HG03159 (cell line): Measurements from ENCODE around the gene TRIM66.
A peak's percentile ranks its signal among the peaks of the same experiment; 100 is the strongest.
"Not testable (repeated sequence)": the region's sequence is repeated elsewhere in the genome, so short reads cannot be mapped to it uniquely, and the experiment has no call there.

ENCODE experiments used
- ATAC-seq: cut with Tn5 transposase; IDR thresholded peaks from one replicate; pipeline ENCODE4 v1.9.1; 2021; ENCODE audit warnings: mild to moderate bottlenecking, moderate library complexity; ENCODE audit not compliant: unreplicated experiment

The TRIM66 gene

DNA sequence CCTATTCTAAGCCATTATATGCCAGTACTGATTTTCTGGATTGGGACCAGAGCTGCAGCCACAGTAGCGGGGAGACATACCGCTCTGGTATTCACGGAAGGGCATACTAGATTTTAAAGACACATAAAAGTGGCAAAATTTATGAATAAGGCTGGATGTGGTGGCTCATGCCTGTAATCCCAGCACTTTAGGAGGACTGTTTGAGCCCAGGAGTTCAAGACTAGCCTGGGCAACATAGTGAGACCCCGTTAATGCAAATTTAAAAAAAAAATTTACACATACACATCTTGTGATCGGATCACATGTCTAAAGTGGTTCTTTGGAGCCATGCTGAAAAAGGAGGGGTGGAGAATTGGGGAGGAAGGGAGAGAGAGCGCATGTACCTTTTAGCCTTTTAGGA, 9.1 kb upstream of the TRIM66 start:
- no peak for ATAC-seq

DNA sequence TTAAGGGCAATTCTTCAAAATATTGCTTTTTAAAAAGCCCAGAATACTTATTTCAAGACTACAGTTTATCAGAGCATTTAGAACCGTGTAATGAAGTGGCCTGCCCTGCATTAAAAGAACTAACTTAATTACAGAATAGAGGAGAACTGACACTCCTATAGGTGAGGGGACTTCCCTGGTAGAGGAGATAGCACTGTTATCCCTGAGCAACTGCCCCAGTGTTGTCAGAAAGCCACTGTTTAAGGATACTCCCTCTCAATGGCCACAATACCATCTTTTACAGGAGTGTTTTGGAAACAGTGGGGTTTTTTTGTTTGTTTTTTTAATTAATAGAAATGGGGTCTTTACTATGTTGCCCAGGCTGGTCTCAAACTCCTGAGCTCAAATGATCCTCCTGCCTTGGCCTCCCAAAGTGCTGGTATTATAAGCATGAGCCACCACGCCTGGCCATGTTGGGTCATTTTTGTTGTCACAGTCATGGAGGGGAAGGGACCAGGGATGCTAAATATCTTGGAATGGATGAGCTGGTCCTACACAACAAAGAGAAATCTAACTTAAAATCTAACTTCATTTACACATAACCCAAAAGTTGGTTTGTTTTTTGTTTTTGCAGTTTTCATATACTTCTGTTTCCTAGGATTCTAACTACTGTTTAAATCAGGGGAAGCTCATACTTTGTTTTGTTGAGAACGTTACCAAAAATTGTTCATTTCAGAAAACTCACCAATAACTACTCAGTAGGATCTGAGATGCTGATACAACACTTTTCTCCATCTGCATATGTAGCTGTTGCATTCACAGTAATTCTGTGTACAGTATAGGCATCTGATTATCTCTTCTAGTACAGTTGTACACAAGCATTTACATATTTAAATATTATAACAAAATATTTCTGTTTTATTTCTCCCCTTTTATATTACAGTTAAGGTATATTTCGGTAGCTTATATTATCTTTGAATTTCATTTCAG, 8.2 kb upstream of the TRIM66 start:
- no peak for ATAC-seq

DNA sequence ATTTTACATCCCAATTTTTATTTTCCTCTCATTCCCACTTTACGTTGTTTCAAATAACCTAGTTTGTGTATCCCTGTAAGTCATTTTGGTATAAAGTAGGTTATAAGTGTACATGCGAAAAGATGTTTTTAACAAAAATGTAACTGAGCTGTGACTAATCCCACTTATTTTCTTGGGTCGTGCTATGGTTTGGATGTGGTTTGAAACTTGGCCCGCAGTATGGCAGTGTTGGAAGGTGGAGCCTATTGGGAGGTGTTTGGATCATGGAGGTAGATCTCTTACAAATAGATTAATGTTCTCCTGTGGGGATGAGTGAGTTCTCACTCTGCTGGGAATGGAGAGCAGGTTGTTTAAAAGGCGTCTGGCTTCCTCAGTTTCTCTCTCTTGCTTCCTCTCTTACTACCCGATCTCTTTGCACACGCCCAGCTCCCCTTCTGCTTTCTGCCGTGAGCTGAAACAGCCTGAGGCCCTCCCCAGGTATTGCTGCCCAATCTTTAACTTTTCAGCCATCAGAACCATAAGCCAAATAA, 7.3 kb upstream of the TRIM66 start:
- ATAC-seq, result no peak

DNA sequence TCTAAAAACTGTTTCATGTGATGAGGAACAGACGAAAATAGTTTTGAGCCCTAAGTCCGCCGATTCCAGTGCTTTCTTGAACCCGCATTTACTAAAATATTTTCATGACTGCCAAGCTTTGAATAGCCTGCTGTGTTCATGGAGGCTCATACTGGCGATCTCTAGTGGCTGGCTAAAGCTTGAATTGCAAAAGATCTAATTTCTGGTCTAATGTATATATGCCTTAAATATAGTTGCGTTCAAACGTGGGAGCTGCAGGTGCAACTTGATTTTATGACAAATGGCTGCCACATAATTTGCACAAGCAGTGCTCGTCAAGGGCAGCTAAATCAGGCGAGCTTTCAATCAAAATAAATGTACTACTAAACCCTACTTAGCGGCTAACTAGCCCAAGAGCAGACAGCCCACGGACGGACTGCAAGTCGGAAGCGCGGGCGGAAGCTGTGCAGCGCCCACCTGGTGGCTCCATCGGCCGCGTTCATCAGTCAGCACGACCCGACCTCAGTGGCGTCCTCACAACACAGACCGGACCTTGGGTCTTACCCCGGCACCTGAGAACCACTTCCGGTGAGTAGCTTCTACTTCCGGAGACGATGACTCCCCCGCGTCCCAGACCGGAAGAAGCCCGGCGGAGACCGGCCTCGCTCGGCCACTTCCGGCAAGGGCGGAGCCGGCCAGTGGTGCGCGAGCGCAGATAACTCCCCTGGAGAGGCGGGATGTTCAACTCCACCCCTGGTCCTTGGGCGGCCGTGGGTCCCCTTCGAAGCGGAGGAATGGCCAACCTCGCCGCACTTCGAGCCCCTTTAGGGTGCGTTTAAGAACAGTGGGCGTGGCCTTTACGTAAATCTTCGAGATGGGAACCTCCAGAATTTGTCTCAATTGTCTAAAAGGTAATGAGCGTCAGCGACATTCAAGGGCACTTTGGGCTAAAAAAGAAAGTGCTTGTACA, 6.2 kb upstream of the TRIM66 start:
- ATAC-seq, result peak; percentile 94

DNA sequence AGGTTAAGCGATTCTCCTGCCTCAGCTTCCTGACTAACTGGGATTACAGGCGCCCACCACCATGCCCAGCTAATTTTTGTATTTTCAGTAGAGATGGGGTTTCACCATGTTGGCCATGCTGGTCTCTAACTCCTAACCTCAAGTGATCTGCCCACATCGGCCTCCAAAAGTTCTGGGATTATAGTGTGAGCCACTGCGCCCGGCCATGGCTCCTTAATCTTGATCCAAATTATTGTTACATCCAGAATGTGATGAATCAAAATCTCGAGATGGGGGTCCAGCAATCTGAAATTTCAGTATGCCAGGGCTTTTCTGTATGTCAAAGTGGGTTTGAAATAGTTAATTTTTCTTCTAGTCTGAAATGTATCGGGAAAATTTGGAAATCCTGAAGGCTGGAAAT, 3.9 kb upstream of the TRIM66 start:
- ATAC-seq, result no peak

DNA sequence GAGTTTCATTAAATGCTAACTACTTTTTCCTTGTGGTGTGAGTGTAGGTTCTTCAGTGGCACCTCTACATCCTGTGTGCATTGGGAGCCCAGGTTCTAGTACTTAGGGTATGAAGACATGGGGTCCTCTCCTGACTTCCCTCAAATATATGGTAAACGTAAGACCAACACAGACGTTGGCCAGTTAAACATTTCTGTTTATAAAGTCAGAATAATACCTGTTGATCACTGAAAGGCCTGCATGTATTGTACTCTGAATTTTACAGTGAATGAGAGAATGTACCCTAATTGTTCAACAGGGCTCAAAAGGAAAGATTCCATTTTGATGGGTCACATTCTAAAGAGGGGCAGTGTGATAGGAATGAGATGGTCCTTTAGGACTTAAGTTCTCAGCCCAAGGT, 3.4 kb upstream of the TRIM66 start:
- ATAC-seq, result no peak

DNA sequence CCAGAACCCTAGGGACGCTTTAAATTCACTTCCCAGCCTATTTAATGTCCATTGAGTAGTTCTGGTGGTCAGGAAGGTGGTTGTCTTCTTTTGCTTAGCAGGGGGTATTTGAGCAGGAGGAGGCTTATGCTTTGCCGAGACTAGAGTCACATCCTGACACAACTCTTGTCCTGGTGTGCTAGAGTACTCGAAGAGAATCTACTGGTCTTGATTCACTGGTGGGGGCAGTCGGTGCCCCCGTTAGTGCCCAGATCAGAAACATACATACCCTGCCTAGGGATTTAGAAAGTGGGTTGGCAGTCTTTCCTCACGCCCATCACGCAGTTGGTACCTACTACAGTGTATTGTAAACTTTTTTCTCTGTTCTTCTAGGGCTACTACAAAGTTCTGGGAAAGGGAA, 2.8 kb upstream of the TRIM66 start:
- ATAC-seq, result no peak

DNA sequence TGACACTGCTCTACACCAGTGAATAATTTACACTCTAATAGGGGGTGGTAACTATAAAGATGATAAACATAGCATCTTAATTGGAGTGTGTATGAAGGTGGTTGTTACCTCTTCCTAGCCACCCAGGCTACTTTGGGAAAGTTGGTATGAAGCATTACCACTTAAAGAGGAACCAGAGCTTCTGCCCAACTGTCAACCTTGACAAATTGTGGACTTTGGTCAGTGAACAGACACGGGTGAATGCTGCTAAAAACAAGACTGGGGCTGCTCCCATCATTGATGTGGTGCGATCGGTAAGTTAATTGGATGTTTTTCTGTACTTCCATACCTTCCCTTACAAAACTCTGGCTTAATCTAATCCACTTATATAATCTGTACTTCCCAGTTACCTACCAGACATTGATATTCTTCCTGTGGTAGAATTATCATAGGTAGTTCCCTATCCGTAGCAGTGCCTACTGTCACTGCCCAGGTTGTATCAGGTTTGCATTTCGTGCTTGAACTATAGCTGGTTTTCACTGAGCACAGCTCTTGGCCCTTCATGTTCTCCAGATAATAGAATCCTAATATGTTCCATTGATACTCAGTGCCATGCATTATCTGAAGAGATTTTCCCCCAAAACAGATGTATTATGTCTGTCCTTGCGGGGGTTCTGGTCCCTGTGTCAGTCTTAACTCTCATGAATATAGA, 2.3 kb upstream of the TRIM66 start:
- ATAC-seq, result no peak

DNA sequence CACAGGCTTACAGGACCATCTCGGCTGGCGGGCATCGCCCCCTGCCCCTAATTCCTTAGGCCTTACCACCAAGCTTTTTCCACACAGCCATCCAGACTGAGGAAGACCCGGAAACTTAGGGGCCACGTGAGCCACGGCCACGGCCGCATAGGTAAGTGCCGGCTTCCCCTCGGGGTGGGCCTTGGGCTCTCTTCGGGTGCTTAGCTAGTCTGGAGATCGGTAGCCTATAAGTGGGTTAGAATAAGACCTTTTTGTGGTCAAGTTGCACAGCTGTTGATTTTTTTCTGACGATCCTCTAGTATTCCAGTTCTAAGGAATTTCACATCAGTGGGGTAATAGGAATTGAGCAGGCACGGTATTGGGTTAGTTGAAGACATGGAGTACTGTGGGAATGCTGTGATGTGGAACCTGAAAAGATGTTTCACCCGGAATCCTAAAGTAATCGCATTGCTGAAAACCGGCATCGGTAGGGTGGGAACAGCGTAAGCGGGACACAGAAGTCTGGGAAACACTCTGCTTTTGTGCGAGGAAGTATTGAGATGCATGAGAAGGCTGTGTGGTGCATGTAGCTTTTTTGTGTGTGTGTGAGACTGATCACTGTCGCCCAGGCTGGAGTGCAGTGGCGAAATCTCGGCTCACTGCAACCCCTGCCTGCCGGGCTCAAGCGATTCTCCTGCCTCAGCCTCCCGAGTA, 796 bp upstream of the TRIM66 start:
- no peak for ATAC-seq

DNA sequence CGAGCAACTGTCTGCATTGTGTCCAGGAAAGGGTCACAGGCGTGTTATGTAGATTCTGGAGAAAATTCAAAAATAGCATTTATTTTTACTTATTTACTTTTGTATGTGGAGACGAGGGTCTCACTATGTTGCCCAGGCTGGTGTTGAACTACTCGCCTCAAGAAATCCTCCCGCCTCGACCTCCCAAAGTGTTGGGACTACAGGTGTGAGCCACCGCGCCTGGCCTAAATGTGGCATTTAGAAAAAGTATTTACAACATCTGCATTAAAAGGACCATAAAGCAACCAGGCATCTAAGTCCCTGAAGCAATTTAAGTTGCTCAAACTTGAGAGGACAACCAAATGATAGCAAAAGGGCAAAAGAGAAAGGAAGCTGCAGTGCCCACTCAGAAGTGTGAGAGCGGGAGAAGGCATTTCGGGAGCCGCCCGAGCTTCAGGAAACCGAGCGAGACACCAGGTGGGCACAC, 595 bp downstream of the TRIM66 start:
- no peak for ATAC-seq

DNA sequence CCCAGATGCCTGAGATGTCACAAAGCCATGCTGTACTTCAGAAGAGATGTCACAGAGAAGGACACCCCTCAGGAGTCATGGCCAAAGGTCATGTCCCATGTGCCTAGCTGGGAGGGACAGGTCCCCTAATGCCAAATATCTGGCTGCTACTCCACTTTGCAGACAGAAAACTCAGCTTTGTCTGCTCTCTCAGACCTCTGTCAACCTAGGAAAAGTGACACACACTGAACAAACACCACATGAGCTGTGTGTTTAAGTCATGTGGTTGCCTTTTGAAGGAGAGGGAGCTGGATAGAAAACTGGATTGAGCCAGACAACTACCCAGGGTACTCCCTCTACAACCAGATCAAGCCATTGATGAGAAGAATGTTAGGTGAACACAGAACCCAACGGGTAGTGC, 3.5 kb downstream of the TRIM66 start:
- no peak for ATAC-seq

DNA sequence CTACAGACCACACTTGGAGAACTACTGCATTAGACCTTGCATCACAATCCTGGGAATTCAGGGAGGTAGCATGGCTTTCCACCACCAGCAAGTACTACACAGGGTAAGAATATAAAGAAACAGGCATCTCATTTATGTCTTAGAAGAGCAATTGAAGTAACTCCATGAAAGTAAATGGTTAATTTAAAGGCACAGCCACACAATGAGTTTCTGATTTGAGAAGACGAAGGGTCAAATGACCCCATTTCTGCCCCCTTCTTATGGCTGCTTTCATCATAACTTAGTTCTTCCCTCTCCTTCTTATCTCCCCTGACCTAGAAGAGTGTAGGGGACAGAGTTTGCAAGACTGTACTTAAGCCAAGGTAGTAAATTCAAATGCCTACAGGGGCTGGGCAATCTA, 6.0 kb downstream of the TRIM66 start:
- no peak for ATAC-seq

DNA sequence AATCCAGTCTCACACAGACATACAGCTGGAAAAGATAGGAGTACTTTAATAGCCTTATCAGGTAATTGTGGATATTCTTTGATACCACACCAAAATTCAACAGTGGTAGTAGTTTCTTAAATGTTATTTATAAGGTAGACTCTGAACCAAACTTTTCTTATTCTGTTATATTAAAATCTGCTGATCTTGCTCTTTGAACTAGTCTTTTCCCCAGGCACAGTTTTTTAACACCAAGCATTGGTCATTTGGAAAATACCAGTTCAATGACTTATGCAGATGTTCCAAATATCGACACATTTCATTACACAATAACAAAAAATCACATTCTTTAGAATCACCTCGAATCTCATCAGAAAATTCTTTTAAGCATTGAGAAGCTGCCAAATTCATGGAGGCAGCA, 7.6 kb downstream of the TRIM66 start:
- no peak for ATAC-seq

DNA sequence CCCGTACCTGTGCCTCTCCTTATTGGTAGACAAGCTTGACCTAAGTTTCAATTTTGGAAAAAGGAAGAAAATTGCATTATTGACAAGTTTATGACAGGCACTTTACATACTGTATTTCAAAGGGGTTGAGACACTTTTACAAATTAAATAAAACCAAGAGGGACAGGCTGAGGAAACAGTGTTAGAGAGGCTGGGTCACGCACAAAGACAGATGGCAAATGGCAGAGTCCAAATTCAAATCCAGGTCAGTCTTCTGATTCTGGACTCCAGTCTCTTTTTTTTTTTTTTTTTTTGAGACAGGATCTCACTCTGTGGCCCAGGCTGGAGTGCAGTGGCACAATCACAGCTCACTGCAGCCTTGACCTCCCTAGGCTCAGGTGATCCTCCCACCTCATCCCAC, 10.1 kb downstream of the TRIM66 start:
- ATAC-seq, result no peak

DNA sequence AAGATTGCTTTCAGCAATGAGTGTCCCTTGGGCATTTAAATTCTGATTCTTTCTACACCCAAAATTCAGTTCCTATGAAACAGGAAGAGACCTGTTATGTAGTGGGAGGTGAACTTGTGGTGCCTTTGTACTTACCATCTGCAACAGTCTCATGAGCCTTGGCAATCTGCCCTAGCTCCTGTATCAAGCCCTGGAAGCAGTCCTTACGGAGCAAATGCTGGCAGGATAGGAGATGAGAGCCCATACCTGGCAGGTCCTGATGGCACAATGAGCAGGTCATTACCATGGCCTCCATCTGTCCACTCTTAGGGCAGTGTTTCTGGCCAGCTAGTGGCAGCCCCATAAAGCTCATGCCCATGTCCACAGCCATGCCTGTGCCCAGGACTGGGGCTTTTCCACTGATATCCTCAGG, 10.8 kb downstream of the TRIM66 start:
- ATAC-seq, result no peak

DNA sequence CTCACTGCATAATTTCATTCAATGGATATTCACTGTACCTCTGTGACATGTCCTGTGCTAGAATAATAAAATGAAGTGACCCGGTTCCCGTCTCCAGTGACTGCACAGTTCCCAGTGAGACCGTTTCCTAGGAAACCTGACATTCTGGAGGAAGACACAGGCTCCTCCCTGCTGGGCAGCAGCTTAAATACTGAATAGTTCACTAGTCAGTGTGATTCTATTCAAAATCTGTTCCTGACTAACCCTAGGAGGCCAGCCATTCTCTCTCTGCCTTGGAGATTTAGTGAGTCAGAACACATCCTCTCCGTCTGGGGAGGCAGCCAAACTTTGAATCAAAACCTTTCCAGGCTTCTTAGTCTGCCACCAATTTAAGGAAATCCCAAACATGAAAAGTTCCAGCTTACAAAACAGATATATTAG, 11.3 kb downstream of the TRIM66 start:
- ATAC-seq, result no peak

DNA sequence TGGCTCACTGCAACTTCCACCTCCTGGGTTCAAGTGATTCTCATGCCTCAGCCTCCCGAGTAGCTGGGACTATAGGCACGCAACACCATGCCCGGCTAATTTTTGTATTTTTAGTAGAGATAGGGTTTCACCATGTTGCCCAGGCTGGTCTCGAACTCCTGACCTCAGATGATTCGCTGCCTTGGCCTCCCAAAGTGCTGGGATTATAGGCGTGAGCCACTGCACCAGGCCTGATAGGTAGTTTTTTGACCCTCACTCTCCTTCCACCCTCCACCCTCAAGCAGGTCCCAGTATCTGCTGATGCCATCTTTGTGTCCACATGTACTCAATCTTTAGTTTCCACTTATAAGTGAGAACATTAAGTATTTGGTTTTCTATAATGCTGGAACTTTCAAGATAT, 12.4 kb downstream of the TRIM66 start:
- ATAC-seq, result not testable (repeated sequence)

DNA sequence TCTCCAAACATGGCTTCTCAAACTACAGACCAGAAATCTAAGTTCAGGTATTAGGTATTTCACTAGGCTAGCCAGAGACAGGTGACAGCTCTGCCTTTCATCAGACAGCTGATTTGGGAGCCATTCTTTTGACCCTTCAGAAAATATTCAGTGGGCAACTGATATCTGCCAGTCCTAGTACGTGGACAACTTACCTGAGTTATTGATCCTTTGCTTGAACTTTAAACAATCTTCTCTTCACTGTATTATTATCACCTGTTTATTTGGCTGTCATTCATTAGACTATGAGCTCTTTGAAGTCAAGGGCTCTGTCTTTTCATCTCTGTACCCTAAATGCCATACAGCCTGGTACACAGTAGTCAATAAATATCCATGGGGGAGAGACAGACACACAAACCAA, 17.2 kb downstream of the TRIM66 start:
- no peak for ATAC-seq

DNA sequence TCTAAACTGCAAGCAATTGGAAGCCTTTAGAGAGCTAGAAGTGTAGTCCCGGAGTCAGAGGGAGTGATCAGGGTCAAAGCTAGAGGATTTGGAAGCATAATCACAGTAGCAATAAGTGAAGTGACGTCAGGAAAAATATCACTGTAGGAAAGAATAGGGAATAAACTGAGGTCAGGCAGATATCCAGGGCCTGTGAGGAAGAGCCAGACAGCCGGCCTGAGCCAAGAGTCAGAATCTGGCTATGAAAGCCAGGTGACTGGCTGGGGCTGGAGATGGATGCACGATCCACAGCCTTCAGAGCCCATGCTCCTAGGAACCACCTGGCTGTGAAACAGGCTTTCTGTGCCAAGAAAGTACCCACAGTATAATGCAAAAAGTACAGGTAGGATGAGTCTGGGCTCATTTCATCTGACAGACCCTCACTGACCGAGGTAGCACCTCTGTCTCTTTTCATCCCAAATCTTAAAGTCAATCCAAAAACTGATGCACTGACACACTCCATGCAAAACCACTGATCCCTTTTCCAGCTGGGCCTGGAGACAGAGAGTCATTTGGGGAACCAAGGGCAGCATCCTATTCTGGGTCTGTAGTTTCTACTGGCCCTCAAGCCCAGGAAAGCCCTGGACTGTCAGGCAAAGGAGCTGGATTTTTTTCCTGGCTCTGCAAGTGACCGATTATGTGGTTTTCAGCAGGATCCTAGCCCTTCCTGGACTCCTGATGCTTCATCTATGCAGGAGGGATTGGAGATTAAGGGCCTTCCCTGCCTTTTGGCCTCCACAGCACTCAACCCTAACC, 21.3 kb downstream of the TRIM66 start:
- no peak for ATAC-seq
